Measurements from ENCODE around the gene VWCE. TPM values are rescaled to one million over a fixed set of nuclear protein-coding genes. Genes with fewer than 3 reads are reported as not detected.
A peak's percentile ranks its signal among the peaks of the same experiment; 100 is the strongest.

VWCE gene
- total RNA-seq, 5 donors from 2014 or later (not counting 1 experiment from before 2014, with no cell fraction given), result 0.48 to 1.3 (median 0.60) TPM

GRCh38 chr11:61298663-61299244, 3.6 kb upstream of the VWCE start:
- peak overlapping the region in 1 of 2 donors; percentile 72 for H3K27ac Mint-ChIP-seq

DNA sequence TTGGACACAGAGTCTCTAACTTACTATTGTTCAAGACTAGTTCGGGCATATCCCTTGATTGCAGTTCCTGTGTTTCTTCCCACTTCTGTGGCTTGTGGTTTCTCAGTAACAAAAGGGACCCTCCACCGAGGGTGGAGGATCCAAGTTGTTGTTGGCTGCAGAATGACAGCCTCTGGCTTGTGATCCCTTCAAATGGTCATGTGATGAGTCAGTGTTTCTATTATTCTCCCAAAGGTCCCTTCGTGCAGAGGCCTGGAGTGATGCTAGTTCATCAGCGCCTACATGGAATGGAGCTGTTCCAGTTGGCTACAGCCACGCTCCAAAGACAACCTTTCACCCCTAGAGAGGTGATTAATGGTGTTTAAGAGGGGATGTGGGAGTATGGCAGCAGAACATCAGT, 2.6 kb upstream of the VWCE start:
- DNase-seq (no peak), ATAC-seq (replicated peaks in 1 of 4) (no peak)
- H3K27me3 ChIP-seq (replicated peaks in 1 of 2; ENCODE audit: control insufficient read depth in 2 of 2, extremely low read depth in 1 of 2, insufficient read depth in 2 of 2, low read length in 1 of 2), result peaks cover 0 to 24% of the 10 kb centered on the region in 2 experiments
- H3K36me3 ChIP-seq (ENCODE audit: control insufficient read depth in 2 of 2, extremely low read depth in 1 of 2, insufficient read depth in 1 of 2, low read length in 1 of 2), result peaks cover 7 to 36% of the 10 kb centered on the region in 2 donors
- POLR2A ChIA-PET, result no interaction called here
- CTCF ChIA-PET, result no interaction called here
- H3K4me1 ChIP-seq (ENCODE audit: control insufficient read depth in 1 of 2, extremely low read depth in 1 of 2, insufficient read depth in 2 of 2, low read length in 2 of 2), result peaks cover 5 to 32% of the 10 kb centered on the region in 2 experiments
- Mint-ChIP-seq H3K27me3 (peaks cover 3 to 10% of the 10 kb centered on the region in 2 donors), H3K27ac (peak overlapping the region in 1 of 2 donors; percentile 30), H3K9me3 (no peaks in the 10 kb centered on the region), H3K4me3 (peak overlapping the region in 1 of 3 donors; percentile 53), H3K36me3 (peaks cover 43% of the 10 kb centered on the region), H3K4me1 (peaks cover 39 to 44% (median 40%) of the 10 kb centered on the region in 3 donors)
- WGBS (ENCODE audit: insufficient coverage), result no CpG with 5 or more reads among the region's 5 CpGs
- H3K27ac ChIP-seq (ENCODE audit: low read length), result no peak overlapping the region
- no peaks in the 10 kb centered on the region for H3K9me3 ChIP-seq
- no peak overlapping the region for H3K4me3 ChIP-seq (ENCODE audit: control insufficient read depth in 1 of 2, extremely low read depth in 1 of 2, low read length in 1 of 2)

More at GRCh38 chr11:61298663-61299244, 3.6 kb upstream of the VWCE start:
- DNase-seq (no peak), ATAC-seq (replicated peaks in 1 of 4) (no peak)
- Histone ChIP-seq H3K36me3 (ENCODE audit: control insufficient read depth in 2 of 2, extremely low read depth in 1 of 2, insufficient read depth in 1 of 2, low read length in 1 of 2) (peaks cover 9 to 47% of the 10 kb centered on the region in 2 donors), H3K4me3 (ENCODE audit: control insufficient read depth in 1 of 2, extremely low read depth in 1 of 2, low read length in 1 of 2) (no peak overlapping the region), H3K4me1 (ENCODE audit: control insufficient read depth in 1 of 2, extremely low read depth in 1 of 2, insufficient read depth in 2 of 2, low read length in 2 of 2) (peaks cover 5 to 27% of the 10 kb centered on the region in 2 experiments), H3K27me3 (replicated peaks in 1 of 2; ENCODE audit: control insufficient read depth in 2 of 2, extremely low read depth in 1 of 2, insufficient read depth in 2 of 2, low read length in 1 of 2) (peaks cover 0 to 18% of the 10 kb centered on the region in 2 experiments), H3K9me3 (no peaks in the 10 kb centered on the region), H3K27ac (ENCODE audit: low read length) (no peak overlapping the region)
- POLR2A ChIA-PET, result no interaction called here
- Mint-ChIP-seq H3K9me3 (no peaks in the 10 kb centered on the region), H3K4me3 (no peak overlapping the region), H3K4me1 (peaks cover 35 to 38% (median 35%) of the 10 kb centered on the region in 3 donors), H3K36me3 (peaks cover 48% of the 10 kb centered on the region), H3K27me3 (peaks cover 3% of the 10 kb centered on the region in 2 donors)
- CTCF ChIA-PET, result no interaction called here
- 69% methylated on average over 3 of the region's 4 CpGs for whole genome bisulfite sequencing (ENCODE audit: insufficient coverage)

GRCh38 chr11:61297341-61297740, 2.2 kb upstream of the VWCE start:
- POLR2A ChIA-PET, result no interaction called here
- H3K4me3 Mint-ChIP-seq, result peak overlapping the region in 1 of 3 donors; percentile 53

DNA sequence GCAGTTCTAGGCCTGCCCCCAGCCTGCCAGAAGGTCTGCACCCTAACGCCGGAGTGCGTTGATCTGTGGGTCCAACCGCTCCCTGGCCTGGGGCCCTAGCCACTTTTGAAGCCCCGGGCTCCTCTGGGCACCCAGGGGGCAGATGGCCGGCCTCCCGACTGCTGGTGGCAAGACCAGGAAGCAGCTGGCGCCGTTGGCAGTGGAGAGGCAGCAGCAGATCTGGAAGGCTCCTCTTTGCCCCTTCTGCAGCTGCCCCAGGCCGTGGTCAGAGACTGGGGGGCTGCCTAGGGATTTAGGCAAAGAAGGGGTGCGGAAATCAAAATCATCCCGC, 445 bp upstream of the VWCE start:
- H3K27ac ChIP-seq (ENCODE audit: low read length), result no peak overlapping the region
- ATAC-seq (replicated peaks in 1 of 4) (no peak), DNase-seq (peak in 1 of 35 experiments; percentile 6)
- Mint-ChIP-seq H3K4me3 (peak overlapping the region; percentile 21 to 80 (median 45)), H3K27ac (no peak overlapping the region), H3K36me3 (peaks cover 25% of the 10 kb centered on the region), H3K27me3 (peaks cover 9 to 23% of the 10 kb centered on the region in 2 donors), H3K4me1 (peaks cover 36 to 40% (median 40%) of the 10 kb centered on the region in 3 donors), H3K9me3 (no peaks in the 10 kb centered on the region)
- ChIA-PET POLR2A (no interaction called here), CTCF (no interaction called here)
- peaks cover 0 to 41% of the 10 kb centered on the region in 2 experiments for H3K27me3 ChIP-seq (replicated peaks in 1 of 2; ENCODE audit: control insufficient read depth in 2 of 2, extremely low read depth in 1 of 2, insufficient read depth in 2 of 2, low read length in 1 of 2)
- no peaks in the 10 kb centered on the region for H3K9me3 ChIP-seq
- H3K4me3 ChIP-seq (ENCODE audit: control insufficient read depth in 1 of 2, extremely low read depth in 1 of 2, low read length in 1 of 2), result peak overlapping the region; percentile 46 to 71
- H3K4me1 ChIP-seq (ENCODE audit: control insufficient read depth in 1 of 2, extremely low read depth in 1 of 2, insufficient read depth in 2 of 2, low read length in 2 of 2), result peaks cover 5 to 32% of the 10 kb centered on the region in 2 experiments
- 57% methylated on average over 9 of the region's 12 CpGs for WGBS (ENCODE audit: insufficient coverage)
- peaks cover 0 to 15% of the 10 kb centered on the region in 2 donors for H3K36me3 ChIP-seq (ENCODE audit: control insufficient read depth in 2 of 2, extremely low read depth in 1 of 2, insufficient read depth in 1 of 2, low read length in 1 of 2)

More at GRCh38 chr11:61297341-61297740, 2.2 kb upstream of the VWCE start:
- no peak for DNase-seq
- Histone ChIP-seq H3K27ac (ENCODE audit: low read length) (no peak overlapping the region), H3K4me1 (ENCODE audit: control insufficient read depth in 1 of 2, extremely low read depth in 1 of 2, insufficient read depth in 2 of 2, low read length in 2 of 2) (peaks cover 5 to 32% of the 10 kb centered on the region in 2 experiments), H3K27me3 (replicated peaks in 1 of 2; ENCODE audit: control insufficient read depth in 2 of 2, extremely low read depth in 1 of 2, insufficient read depth in 2 of 2, low read length in 1 of 2) (peaks cover 0 to 28% of the 10 kb centered on the region in 2 experiments), H3K4me3 (ENCODE audit: control insufficient read depth in 1 of 2, extremely low read depth in 1 of 2, low read length in 1 of 2) (no peak overlapping the region), H3K36me3 (ENCODE audit: control insufficient read depth in 2 of 2, extremely low read depth in 1 of 2, insufficient read depth in 1 of 2, low read length in 1 of 2) (peaks cover 3 to 32% of the 10 kb centered on the region in 2 donors), H3K9me3 (no peaks in the 10 kb centered on the region)
- Mint-ChIP-seq H3K27me3 (peaks cover 6 to 13% of the 10 kb centered on the region in 2 donors), H3K9me3 (no peaks in the 10 kb centered on the region), H3K27ac (peak overlapping the region in 1 of 2 donors; percentile 30), H3K4me1 (peaks cover 39 to 44% (median 40%) of the 10 kb centered on the region in 3 donors), H3K36me3 (peaks cover 41% of the 10 kb centered on the region)
- ATAC-seq (replicated peaks in 1 of 4), result no peak
- WGBS (ENCODE audit: insufficient coverage), result no CpG with 5 or more reads among the region's 1 CpG
- CTCF ChIA-PET, result no interaction called here

DNA sequence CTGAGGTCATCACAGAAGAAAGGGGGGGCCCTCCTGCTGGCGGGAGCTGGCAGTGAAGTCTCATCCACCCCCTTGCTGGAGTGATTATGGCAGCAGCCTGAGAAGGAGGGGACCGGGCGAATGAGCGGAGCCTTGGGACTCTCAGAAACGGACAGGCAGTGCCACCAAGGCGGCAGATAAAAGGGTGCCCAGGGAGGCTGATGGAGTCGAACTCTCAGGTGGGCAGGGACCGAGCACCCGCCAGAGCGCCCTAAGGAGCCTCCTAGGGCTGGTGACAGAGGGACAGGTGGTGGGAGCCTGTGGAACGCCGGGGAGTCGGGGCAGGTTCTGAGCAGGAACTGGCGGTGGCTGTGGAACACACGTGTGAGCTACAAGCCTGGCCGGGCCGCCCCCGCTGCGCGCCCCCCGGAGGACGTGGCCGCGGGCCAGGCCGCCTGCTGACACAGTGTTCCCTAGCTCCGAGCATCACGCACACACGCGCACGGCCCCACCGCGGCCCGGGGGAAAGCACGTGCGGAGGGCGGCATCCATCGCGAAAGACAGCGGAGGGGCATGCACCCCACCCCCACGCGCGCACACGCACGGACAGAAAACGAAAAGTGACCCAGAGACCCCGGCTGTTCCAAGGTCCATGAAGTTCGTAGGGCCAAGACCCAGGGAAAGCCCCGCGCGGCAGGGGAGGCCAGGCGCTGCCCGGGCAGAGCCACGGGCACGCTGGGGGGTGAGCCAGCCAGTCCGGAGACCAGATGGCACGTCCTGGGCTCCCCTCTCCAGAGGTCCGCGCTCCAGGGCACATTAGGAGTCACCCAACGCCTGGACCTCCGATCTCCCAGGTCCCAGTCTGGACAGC, 1.0 kb downstream of the VWCE start:
- Mint-ChIP-seq H3K27ac (no peak overlapping the region), H3K4me1 (peaks cover 29 to 35% (median 29%) of the 10 kb centered on the region in 3 donors), H3K9me3 (no peaks in the 10 kb centered on the region), H3K27me3 (peaks cover 9 to 23% of the 10 kb centered on the region in 2 donors), H3K36me3 (peaks cover 15% of the 10 kb centered on the region), H3K4me3 (peak overlapping the region; percentile 68 to 80 (median 76))
- ATAC-seq (replicated peaks in 1 of 4) (peak; percentile 31 to 40 (median 38)), DNase-seq (peak in 13 of 35 experiments; percentile 1 to 35 (median 7))
- Histone ChIP-seq H3K9me3 (no peaks in the 10 kb centered on the region), H3K27ac (ENCODE audit: low read length) (no peak overlapping the region), H3K36me3 (ENCODE audit: control insufficient read depth in 2 of 2, extremely low read depth in 1 of 2, insufficient read depth in 1 of 2, low read length in 1 of 2) (peaks cover 0 to 4% of the 10 kb centered on the region in 2 donors), H3K27me3 (replicated peaks in 1 of 2; ENCODE audit: control insufficient read depth in 2 of 2, extremely low read depth in 1 of 2, insufficient read depth in 2 of 2, low read length in 1 of 2) (peaks cover 0 to 41% of the 10 kb centered on the region in 2 experiments), H3K4me1 (ENCODE audit: control insufficient read depth in 1 of 2, extremely low read depth in 1 of 2, insufficient read depth in 2 of 2, low read length in 2 of 2) (peaks cover 5 to 32% of the 10 kb centered on the region in 2 experiments), H3K4me3 (ENCODE audit: control insufficient read depth in 1 of 2, extremely low read depth in 1 of 2, low read length in 1 of 2) (peak overlapping the region; percentile 39 to 71)
- POLR2A ChIA-PET, result no interaction called here
- CTCF ChIA-PET, result interaction anchor here in 1 of 2 donors (1.0 kb wide), 1 partner anchor 42 kb away, joined by 4 read pairs; no protein-coding TSS in a partner anchor
- WGBS (ENCODE audit: insufficient coverage), result 3% methylated on average over 55 of the region's 60 CpGs

DNA sequence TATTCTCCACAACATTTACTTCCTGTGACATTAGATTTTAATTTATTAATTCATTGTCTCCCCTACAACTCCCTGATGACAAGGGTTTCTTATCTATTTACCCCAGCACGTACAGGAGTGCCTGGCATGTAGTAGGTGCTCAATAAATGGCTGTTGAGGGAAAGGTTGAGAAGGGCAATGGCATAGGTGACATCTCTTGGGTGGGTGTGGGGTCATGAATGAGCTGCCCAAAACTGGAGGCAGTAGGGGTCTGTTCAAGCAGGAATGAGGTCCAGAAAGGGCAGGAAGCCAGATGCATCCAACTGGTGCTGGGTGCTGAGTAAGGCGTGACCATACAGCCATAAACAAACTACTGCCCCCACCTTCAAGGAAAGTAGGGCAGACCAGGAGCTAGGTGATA, 2.8 kb downstream of the VWCE start:
- Histone ChIP-seq H3K27ac (ENCODE audit: low read length) (no peak overlapping the region), H3K9me3 (no peaks in the 10 kb centered on the region), H3K27me3 (replicated peaks in 1 of 2; ENCODE audit: control insufficient read depth in 2 of 2, extremely low read depth in 1 of 2, insufficient read depth in 2 of 2, low read length in 1 of 2) (peaks cover 0 to 43% of the 10 kb centered on the region in 2 experiments), H3K4me1 (ENCODE audit: control insufficient read depth in 1 of 2, extremely low read depth in 1 of 2, insufficient read depth in 2 of 2, low read length in 2 of 2) (peaks cover 5 to 23% of the 10 kb centered on the region in 2 experiments), H3K4me3 (ENCODE audit: control insufficient read depth in 1 of 2, extremely low read depth in 1 of 2, low read length in 1 of 2) (no peak overlapping the region), H3K36me3 (ENCODE audit: control insufficient read depth in 2 of 2, extremely low read depth in 1 of 2, insufficient read depth in 1 of 2, low read length in 1 of 2) (no peaks in the 10 kb centered on the region)
- H3K27me3 Mint-ChIP-seq, result peaks cover 9 to 23% of the 10 kb centered on the region in 2 donors
- H3K4me3 Mint-ChIP-seq, result peak overlapping the region; percentile 4 to 80 (median 18)
- H3K4me1 Mint-ChIP-seq, result peaks cover 13 to 18% (median 15%) of the 10 kb centered on the region in 3 donors
- DNase-seq (no peak), ATAC-seq (replicated peaks in 1 of 4) (no peak)
- POLR2A ChIA-PET, result no interaction called here
- no peaks in the 10 kb centered on the region for H3K9me3 Mint-ChIP-seq
- H3K27ac Mint-ChIP-seq, result no peak overlapping the region
- CTCF ChIA-PET, result interaction anchor here in 1 of 2 donors (0.7 kb wide), 1 partner anchor 462 kb away, joined by 3 read pairs; no protein-coding TSS in a partner anchor
- peaks cover 5% of the 10 kb centered on the region for H3K36me3 Mint-ChIP-seq
- no CpG with 5 or more reads among the region's 2 CpGs for WGBS (ENCODE audit: insufficient coverage)
